Neural cell (in vitro differentiated cells): ENCODE measurements around the gene PREP. TPM values are rescaled to one million over a fixed set of nuclear protein-coding genes. Genes with fewer than 3 reads are reported as not detected.

Experiments used
- H2AFZ ChIP-seq: fragments of 200-600, 300-800 bp; sonication (generic), shearing (Covaris generic); 2 replicates; pipeline ENCODE4 v1.6.0; 2014; ENCODE audit warnings: low read depth, mild to moderate bottlenecking, antibody characterized with exemption, low read length, moderate library complexity
- H3F3A ChIP-seq: fragments of 200-600 bp; shearing (Covaris generic); 2 replicates; pipeline ENCODE4 v1.6.1; 2016; ENCODE audit warnings: mild to moderate bottlenecking, moderate library complexity, mixed read lengths, antibody characterized with exemption, low read length; ENCODE audit not compliant: insufficient read depth, poor library complexity, severe bottlenecking
- H3K27ac ChIP-seq: fragments of 200-600, 300-800 bp; sonication (generic), shearing (Covaris generic); 2 replicates; pipeline ENCODE4 v1.5.1; 2014; ENCODE audit warnings: mild to moderate bottlenecking, low read length, moderate library complexity
- H3K27me3 ChIP-seq: fragments of 300-800, 200-600 bp; sonication (generic), shearing (Covaris generic); 2 replicates; pipeline ENCODE4 v1.6.0; 2014; ENCODE audit warnings: mild to moderate bottlenecking, low read depth, low read length, moderate library complexity; ENCODE audit not compliant: insufficient read depth
- H3K36me3 ChIP-seq: fragments of 300-800, 200-600 bp; sonication (generic), shearing (Covaris generic); 2 replicates; pipeline ENCODE4 v1.5.1; 2014; ENCODE audit warnings: mild to moderate bottlenecking, antibody characterized with exemption, low read length, moderate library complexity; ENCODE audit not compliant: insufficient read depth
- H3K4me2 ChIP-seq: fragments of 300-800, 200-600 bp; sonication (generic), shearing (Covaris generic); 2 replicates; pipeline ENCODE4 v1.6.0; 2014; ENCODE audit warnings: mild to moderate bottlenecking, low read length
- H3K4me3 ChIP-seq: fragments of 300-800, 200-600 bp; sonication (generic), shearing (Covaris generic); 2 replicates; pipeline ENCODE4 v1.5.1; 2014; ENCODE audit warnings: mild to moderate bottlenecking, low read length, moderate library complexity
- H3K79me2 ChIP-seq: fragments of 200-600 bp; shearing (Covaris generic); replicated peaks from 2 replicates; pipeline ENCODE4 v1.6.0; 2014; ENCODE audit warnings: mild to moderate bottlenecking, low read length, moderate library complexity; ENCODE audit not compliant: insufficient read depth
- H3K9ac ChIP-seq: fragments of 300-800, 200-600 bp; sonication (generic), shearing (Covaris generic); 2 replicates; pipeline ENCODE4 v1.6.1; 2016; ENCODE audit warnings: mild to moderate bottlenecking, low read length, mixed read lengths
- H3K9me2 ChIP-seq: fragments of 200-600 bp; shearing (Covaris generic); 2 replicates; pipeline ENCODE4 v1.6.1; 2016; ENCODE audit warnings: mild to moderate bottlenecking, low read length, mixed read lengths; ENCODE audit not compliant: insufficient read depth
- H3K9me3 ChIP-seq: fragments of 200-600, 300-800 bp; sonication (generic), shearing (Covaris generic); 2 replicates; pipeline ENCODE4 v1.6.1; 2016; ENCODE audit warnings: mild to moderate bottlenecking, mixed run types, low read length, moderate library complexity, mixed read lengths
- H4K20me1 ChIP-seq: fragments of 200-600 bp; shearing (Covaris generic); 2 replicates; pipeline ENCODE4 v1.6.1; 2016; ENCODE audit warnings: mild to moderate bottlenecking, mixed run types; ENCODE audit not compliant: insufficient read depth
- EP300 ChIP-seq: fragments of 450-650 bp; conservative IDR thresholded peaks from 2 replicates; pipeline ENCODE4 v1.6.1; 2014; ENCODE audit warnings: antibody characterized with exemption, mild to moderate bottlenecking, moderate library complexity; ENCODE audit not compliant: poor library complexity, severe bottlenecking
- MXI1 ChIP-seq: fragments of 450-650 bp; conservative IDR thresholded peaks from 2 replicates; pipeline ENCODE4 v1.6.1; 2014; ENCODE audit warnings: antibody characterized with exemption, mild to moderate bottlenecking; ENCODE audit not compliant: poor library complexity, severe bottlenecking
- RAD21 ChIP-seq: fragments of 450-650 bp; conservative IDR thresholded peaks from 2 replicates; pipeline ENCODE4 v1.6.1; 2014; ENCODE audit warnings: antibody characterized with exemption, mild to moderate bottlenecking, moderate library complexity
- SMC3 ChIP-seq: fragments of 450-650 bp; conservative IDR thresholded peaks from 2 replicates; pipeline ENCODE4 v1.6.1; 2014; ENCODE audit warnings: antibody characterized with exemption, mild to moderate bottlenecking, moderate library complexity; ENCODE audit not compliant: poor library complexity
- TAF1 ChIP-seq: IDR thresholded peaks from 2 replicates; pipeline ENCODE4 v1.6.1; 2012; ENCODE audit warnings: low read depth
- polyA plus RNA-seq: library from polyadenylated mRNA; depleted of rRNA; stranded (reverse); fragments of >200 nt; gene quantifications from 2 replicates; pipeline ENCODE4 v1.2.3, GENCODE V29; 2014
- TF ChIP-seq, protein P1 (sequence below): fragments of 450-650 bp; IDR thresholded peaks from 2 replicates; pipeline ENCODE4 v1.5.1; 2014; ENCODE audit warnings: antibody characterized with exemption, mild to moderate bottlenecking, moderate library complexity; ENCODE audit not compliant: poor library complexity, severe bottlenecking
- TF ChIP-seq, protein P2 (sequence below): IDR thresholded peaks from 2 replicates; pipeline ENCODE4 v1.6.1; 2012; ENCODE audit warnings: borderline replicate concordance

The PREP gene
- polyA plus RNA-seq, 1 donor from 2014 or later = 24.5 TPM

DNA sequence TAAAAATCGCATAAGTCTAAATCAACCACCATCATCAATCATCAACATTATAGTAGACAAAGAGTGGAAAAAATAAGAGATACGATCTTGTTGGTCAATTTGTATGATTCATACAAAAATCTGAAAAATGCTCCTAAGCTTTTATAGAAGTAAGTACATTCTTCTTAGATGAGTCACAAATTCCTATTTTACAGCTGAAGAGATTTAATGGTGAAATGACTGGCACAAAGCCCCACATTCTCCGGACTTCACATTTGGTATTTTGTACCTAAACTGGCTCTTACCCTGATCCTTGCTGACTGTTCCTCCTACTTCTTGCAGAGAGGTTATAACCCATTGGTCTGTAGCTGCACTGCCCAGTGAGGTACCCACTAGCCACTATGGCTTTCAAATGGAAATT is 29.9 kb upstream of the PREP start:
- no peak for TF ChIP-seq SMC3
- H3K79me2 ChIP-seq = no peaks in the 10 kb centered on the region
- no peak overlapping the region for H3K4me2 ChIP-seq
- H3K9me2 ChIP-seq = no peaks in the 10 kb centered on the region
- H3K4me3 ChIP-seq = no peak overlapping the region
- no peak overlapping the region for H3K27ac ChIP-seq
- no peaks in the 10 kb centered on the region for H4K20me1 ChIP-seq
- H3F3A ChIP-seq = no peaks in the 10 kb centered on the region
- no peaks in the 10 kb centered on the region for H3K27me3 ChIP-seq
- no peaks in the 10 kb centered on the region for H3K36me3 ChIP-seq
- no peak overlapping the region for H3K9ac ChIP-seq
- no peak overlapping the region for H2AFZ ChIP-seq
- H3K9me3 ChIP-seq = no peaks in the 10 kb centered on the region

DNA sequence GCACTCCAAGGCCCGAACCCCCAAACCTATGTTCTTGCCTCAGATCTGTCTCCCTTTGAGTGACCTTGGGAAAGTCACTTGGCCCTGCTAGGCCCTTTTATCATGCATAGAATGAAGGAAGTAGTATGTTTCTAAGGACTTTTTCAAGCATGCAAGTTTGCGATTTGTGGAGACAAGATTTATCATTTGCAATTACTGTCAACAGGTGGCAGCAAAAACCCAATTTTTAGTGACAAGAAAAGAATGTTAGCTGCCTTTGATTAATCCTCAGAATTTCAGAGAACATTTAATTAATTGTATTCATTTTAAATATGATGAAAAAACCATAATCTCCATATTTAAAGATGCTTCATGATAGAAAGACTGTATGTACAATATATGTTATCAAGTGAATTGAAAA is 28.3 kb upstream of the PREP start:
- Histone ChIP-seq H3K9ac (no peak overlapping the region), H3K27ac (no peak overlapping the region), H3K4me2 (no peak overlapping the region), H2AFZ (no peak overlapping the region), H3K9me3 (no peaks in the 10 kb centered on the region), H4K20me1 (no peaks in the 10 kb centered on the region), H3K4me3 (no peak overlapping the region), H3K36me3 (no peaks in the 10 kb centered on the region), H3K9me2 (no peaks in the 10 kb centered on the region), H3F3A (no peaks in the 10 kb centered on the region), H3K79me2 (no peaks in the 10 kb centered on the region), H3K27me3 (no peaks in the 10 kb centered on the region)
- TF ChIP-seq, protein P1, sequence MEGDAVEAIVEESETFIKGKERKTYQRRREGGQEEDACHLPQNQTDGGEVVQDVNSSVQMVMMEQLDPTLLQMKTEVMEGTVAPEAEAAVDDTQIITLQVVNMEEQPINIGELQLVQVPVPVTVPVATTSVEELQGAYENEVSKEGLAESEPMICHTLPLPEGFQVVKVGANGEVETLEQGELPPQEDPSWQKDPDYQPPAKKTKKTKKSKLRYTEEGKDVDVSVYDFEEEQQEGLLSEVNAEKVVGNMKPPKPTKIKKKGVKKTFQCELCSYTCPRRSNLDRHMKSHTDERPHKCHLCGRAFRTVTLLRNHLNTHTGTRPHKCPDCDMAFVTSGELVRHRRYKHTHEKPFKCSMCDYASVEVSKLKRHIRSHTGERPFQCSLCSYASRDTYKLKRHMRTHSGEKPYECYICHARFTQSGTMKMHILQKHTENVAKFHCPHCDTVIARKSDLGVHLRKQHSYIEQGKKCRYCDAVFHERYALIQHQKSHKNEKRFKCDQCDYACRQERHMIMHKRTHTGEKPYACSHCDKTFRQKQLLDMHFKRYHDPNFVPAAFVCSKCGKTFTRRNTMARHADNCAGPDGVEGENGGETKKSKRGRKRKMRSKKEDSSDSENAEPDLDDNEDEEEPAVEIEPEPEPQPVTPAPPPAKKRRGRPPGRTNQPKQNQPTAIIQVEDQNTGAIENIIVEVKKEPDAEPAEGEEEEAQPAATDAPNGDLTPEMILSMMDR = peak; percentile 49
- TF ChIP-seq SMC3 (peak; percentile 56), RAD21 (peak; percentile 59), EP300 (no peak)

DNA sequence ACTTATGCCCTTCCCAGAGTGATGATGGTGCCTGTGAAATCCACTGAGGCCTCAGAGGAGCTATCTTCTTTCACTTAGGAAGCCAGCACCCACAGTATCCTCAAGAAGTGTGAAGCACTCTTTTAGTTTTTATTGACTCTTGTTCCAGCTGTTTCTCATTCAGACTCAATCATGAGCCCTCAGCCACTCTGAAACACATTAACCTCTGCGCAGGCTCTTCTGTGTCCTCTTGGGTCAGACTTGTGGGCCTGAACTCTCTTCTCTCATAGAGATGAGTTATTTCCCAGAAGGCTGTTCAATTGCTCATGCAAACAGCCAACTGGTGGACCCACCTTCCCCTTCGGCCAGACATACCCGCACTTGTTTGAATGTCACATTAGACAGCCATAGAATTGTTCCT is 27.8 kb upstream of the PREP start:
- Histone ChIP-seq H3K79me2 (no peaks in the 10 kb centered on the region), H4K20me1 (no peaks in the 10 kb centered on the region), H3K4me2 (no peak overlapping the region), H3F3A (no peaks in the 10 kb centered on the region), H3K27ac (no peak overlapping the region), H3K9me3 (no peaks in the 10 kb centered on the region), H3K4me3 (no peak overlapping the region), H2AFZ (no peak overlapping the region), H3K27me3 (no peaks in the 10 kb centered on the region), H3K9ac (no peak overlapping the region), H3K36me3 (no peaks in the 10 kb centered on the region), H3K9me2 (no peaks in the 10 kb centered on the region)
- TF ChIP-seq, protein P2, sequence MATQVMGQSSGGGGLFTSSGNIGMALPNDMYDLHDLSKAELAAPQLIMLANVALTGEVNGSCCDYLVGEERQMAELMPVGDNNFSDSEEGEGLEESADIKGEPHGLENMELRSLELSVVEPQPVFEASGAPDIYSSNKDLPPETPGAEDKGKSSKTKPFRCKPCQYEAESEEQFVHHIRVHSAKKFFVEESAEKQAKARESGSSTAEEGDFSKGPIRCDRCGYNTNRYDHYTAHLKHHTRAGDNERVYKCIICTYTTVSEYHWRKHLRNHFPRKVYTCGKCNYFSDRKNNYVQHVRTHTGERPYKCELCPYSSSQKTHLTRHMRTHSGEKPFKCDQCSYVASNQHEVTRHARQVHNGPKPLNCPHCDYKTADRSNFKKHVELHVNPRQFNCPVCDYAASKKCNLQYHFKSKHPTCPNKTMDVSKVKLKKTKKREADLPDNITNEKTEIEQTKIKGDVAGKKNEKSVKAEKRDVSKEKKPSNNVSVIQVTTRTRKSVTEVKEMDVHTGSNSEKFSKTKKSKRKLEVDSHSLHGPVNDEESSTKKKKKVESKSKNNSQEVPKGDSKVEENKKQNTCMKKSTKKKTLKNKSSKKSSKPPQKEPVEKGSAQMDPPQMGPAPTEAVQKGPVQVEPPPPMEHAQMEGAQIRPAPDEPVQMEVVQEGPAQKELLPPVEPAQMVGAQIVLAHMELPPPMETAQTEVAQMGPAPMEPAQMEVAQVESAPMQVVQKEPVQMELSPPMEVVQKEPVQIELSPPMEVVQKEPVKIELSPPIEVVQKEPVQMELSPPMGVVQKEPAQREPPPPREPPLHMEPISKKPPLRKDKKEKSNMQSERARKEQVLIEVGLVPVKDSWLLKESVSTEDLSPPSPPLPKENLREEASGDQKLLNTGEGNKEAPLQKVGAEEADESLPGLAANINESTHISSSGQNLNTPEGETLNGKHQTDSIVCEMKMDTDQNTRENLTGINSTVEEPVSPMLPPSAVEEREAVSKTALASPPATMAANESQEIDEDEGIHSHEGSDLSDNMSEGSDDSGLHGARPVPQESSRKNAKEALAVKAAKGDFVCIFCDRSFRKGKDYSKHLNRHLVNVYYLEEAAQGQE = no peak
- no peak for TF ChIP-seq MXI1
- TF ChIP-seq, protein P1 = no peak
- no peak for TF ChIP-seq TAF1
